GM12875 (cell line): ENCODE data around the gene PPP2R5C.

ENCODE experiments used
- H3K4me3 ChIP-seq: one replicate; pipeline ENCODE4 v1.5.1; 2011; ENCODE audit warnings: low read depth, low read length, control low read depth
- CTCF ChIP-seq: IDR thresholded peaks from 2 replicates; pipeline ENCODE4 v1.5.1; 2011; ENCODE audit warnings: low read depth, mild to moderate bottlenecking, control low read depth, inconsistent platforms, low read length, moderate library complexity, borderline replicate concordance; ENCODE audit not compliant: insufficient read depth

Gene PPP2R5C

GRCh38 chr14:101853455-101854018 lies 92.0 kb downstream of the PPP2R5C start:
- H3K4me3 ChIP-seq: no peak overlapping the region
- no peak for TF ChIP-seq CTCF

DNA sequence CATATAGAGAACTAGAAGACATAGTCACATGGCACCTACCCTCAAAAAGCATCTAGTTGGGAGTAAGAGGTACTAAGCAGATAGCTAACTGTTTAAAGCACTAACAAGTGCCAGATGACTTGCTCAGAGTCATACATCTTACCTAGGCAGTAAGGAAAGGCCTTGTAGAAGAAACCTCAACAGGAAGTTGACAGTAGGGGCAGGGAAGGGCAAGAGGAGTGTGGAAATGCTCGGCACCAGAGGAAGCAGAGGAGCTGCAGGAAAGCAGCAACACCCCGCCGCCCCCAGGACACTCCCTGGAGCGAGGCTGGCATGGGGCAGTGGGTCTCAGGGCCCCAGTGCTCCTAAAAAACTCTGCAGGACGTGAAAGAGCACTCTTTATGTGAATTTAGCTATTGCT lies 92.9 kb downstream of the PPP2R5C start:
- no peak overlapping the region for H3K4me3 ChIP-seq
- TF ChIP-seq CTCF: no peak

DNA sequence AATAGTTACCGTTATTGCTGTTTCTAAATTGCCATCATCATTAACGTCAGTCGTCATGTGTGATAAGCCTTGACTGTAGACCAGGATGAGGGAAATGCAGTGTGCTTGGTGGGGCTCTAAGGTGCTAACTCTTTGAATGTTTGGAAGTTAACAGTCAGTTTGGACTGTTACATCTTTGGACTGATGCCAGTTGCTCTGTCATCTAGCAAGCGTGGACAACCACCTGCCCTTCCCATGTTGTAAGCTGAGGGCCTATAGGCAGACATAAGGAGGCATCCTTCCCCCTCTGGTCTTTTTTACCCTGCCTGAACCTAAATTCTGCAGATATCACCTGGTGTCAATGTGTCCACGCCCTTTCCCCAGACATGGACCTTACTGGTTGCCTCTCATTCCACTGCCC lies 94.4 kb downstream of the PPP2R5C start:
- TF ChIP-seq CTCF: no peak
- H3K4me3 ChIP-seq: no peak overlapping the region

GRCh38 chr14:101856536-101856935 lies 95.0 kb downstream of the PPP2R5C start:
- H3K4me3 ChIP-seq: no peak overlapping the region
- no peak for TF ChIP-seq CTCF

GRCh38 chr14:101857226-101857625 lies 95.7 kb downstream of the PPP2R5C start:
- no peak for TF ChIP-seq CTCF
- no peak overlapping the region for H3K4me3 ChIP-seq

GRCh38 chr14:101858791-101859537 lies 97.5 kb downstream of the PPP2R5C start:
- TF ChIP-seq CTCF: no peak
- H3K4me3 ChIP-seq: no peak overlapping the region

- no peak overlapping the region for H3K4me3 ChIP-seq
- no peak for TF ChIP-seq CTCF
Measured at GRCh38 chr14:101859538-101859902, 98.0 kb downstream of the PPP2R5C start.
